Activated T-cell treated with anti-CD3 and anti-CD28 coated beads for 4 hours (primary cell): Measurements from ENCODE around the gene NMRK1.

Source experiments
- DNase-seq: peaks from one replicate; pipeline ENCODE4 v3.0.0-alpha.2; 2020

NMRK1 gene

GRCh38 chr9:75053869-75054268 is 34.1 kb downstream of the NMRK1 start:
- DNase-seq, result no peak

GRCh38 chr9:75051285-75051684 is 36.7 kb downstream of the NMRK1 start:
- DNase-seq, result no peak

- DNase-seq, result no peak
These were observed 40.4 kb downstream of the NMRK1 start for GRCh38 chr9:75047506-75047905.

GRCh38 chr9:75046725-75047345 is 41.1 kb downstream of the NMRK1 start:
- DNase-seq, result no peak

GRCh38 chr9:75041041-75041440 is 46.9 kb downstream of the NMRK1 start:
- DNase-seq, result no peak

- no peak for DNase-seq
These were observed 48.2 kb downstream of the NMRK1 start for GRCh38 chr9:75039801-75040200.

GRCh38 chr9:75039009-75039408 is 48.9 kb downstream of the NMRK1 start:
- DNase-seq, result no peak

- DNase-seq, result no peak
These were observed 51.2 kb downstream of the NMRK1 start for GRCh38 chr9:75036793-75037192.

- no peak for DNase-seq
These were observed 54.0 kb downstream of the NMRK1 start for GRCh38 chr9:75033791-75034473.

- peak; percentile 31 for DNase-seq
These were observed 60.5 kb downstream of the NMRK1 start for GRCh38 chr9:75027187-75028107.

- no peak for DNase-seq
These were observed 64.1 kb downstream of the NMRK1 start for GRCh38 chr9:75023846-75024245.

- no peak for DNase-seq
These were observed 68.3 kb downstream of the NMRK1 start for GRCh38 chr9:75019654-75020053.

- DNase-seq, result no peak
These were observed 68.9 kb downstream of the NMRK1 start for GRCh38 chr9:75019022-75019421.

GRCh38 chr9:75017378-75017777 is 70.6 kb downstream of the NMRK1 start:
- DNase-seq, result no peak

- no peak for DNase-seq
These were observed 74.2 kb downstream of the NMRK1 start for GRCh38 chr9:75013735-75014134.
